ENCODE data around the gene STAM2. TPM values are rescaled to one million over a fixed set of nuclear protein-coding genes. Genes with fewer than 3 reads are reported as not detected.

STAM2 gene
- total and polyA plus RNA-seq, 2 of the 13 experiments (the other 11 are each of a cell fraction or from before 2014, with no cell fraction given): 14.7 to 24.1 TPM

GRCh38 chr2:152176113-152176714, 651 bp upstream of the STAM2 start (continued):
- TF ChIP-seq KLF13 (CRISPR knock-in tag; IDR thresholded peaks at IDR 0.05) (no peak), ZNF713 (CRISPR knock-in tag; IDR thresholded peaks at IDR 0.05) (no peak; the same call in 1 of the 2 replicates), SP4 (CRISPR knock-in tag; IDR thresholded peaks at IDR 0.05) (no peak), ZNF788 (CRISPR knock-in tag; IDR thresholded peaks at IDR 0.05; ENCODE audit: borderline replicate concordance) (peak; percentile 14; the same call in 1 of the 2 replicates), TCF7 (IDR thresholded peaks at IDR 0.05; ENCODE audit: low read depth) (no peak), EP300 (IDR thresholded peaks at IDR 0.05; ENCODE audit: low read depth in 2 of 2, low read length in 2 of 2) (no peak), EP300 (CRISPR knock-in tag; IDR thresholded peaks at IDR 0.05; ENCODE audit: borderline replicate concordance) (no peak), POGZ (CRISPR knock-in tag; IDR thresholded peaks at IDR 0.05) (no peak), ZNF709 (CRISPR knock-in tag; IDR thresholded peaks at IDR 0.05) (no peak), ZNF703 (CRISPR knock-in tag; IDR thresholded peaks at IDR 0.05; ENCODE audit: borderline replicate concordance) (no peak; the same call in 1 of the 2 replicates), SNAPC2 (CRISPR knock-in tag; IDR thresholded peaks at IDR 0.05) (no peak), HMG20A (CRISPR knock-in tag; IDR thresholded peaks at IDR 0.05; ENCODE audit: borderline replicate concordance) (no peak), EZH2 (conservative IDR thresholded peaks at IDR 0.05; ENCODE audit: low read depth, low read length) (no peak), ZC3H13 (CRISPR knock-in tag; IDR thresholded peaks at IDR 0.05) (0 out of 2 replicates have a peak, but pooled peaks have one; percentile 8), ZSCAN12 (CRISPR knock-in tag; IDR thresholded peaks at IDR 0.05) (no peak), ZBTB38 (CRISPR knock-in tag; IDR thresholded peaks at IDR 0.05) (no peak), HOXA9 (CRISPR knock-in tag; IDR thresholded peaks at IDR 0.05; ENCODE audit: borderline replicate concordance) (no peak), ZNF343 (CRISPR knock-in tag; IDR thresholded peaks at IDR 0.05) (no peak; the same call in 1 of the 2 replicates), RFX3 (CRISPR knock-in tag; IDR thresholded peaks at IDR 0.05) (0 out of 2 replicates have a peak, but pooled peaks have one; percentile 2)
- TF ChIP-seq, protein P1, sequence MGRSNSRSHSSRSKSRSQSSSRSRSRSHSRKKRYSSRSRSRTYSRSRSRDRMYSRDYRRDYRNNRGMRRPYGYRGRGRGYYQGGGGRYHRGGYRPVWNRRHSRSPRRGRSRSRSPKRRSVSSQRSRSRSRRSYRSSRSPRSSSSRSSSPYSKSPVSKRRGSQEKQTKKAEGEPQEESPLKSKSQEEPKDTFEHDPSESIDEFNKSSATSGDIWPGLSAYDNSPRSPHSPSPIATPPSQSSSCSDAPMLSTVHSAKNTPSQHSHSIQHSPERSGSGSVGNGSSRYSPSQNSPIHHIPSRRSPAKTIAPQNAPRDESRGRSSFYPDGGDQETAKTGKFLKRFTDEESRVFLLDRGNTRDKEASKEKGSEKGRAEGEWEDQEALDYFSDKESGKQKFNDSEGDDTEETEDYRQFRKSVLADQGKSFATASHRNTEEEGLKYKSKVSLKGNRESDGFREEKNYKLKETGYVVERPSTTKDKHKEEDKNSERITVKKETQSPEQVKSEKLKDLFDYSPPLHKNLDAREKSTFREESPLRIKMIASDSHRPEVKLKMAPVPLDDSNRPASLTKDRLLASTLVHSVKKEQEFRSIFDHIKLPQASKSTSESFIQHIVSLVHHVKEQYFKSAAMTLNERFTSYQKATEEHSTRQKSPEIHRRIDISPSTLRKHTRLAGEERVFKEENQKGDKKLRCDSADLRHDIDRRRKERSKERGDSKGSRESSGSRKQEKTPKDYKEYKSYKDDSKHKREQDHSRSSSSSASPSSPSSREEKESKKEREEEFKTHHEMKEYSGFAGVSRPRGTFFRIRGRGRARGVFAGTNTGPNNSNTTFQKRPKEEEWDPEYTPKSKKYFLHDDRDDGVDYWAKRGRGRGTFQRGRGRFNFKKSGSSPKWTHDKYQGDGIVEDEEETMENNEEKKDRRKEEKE (IDR thresholded peaks at IDR 0.05): no peak
- TF ChIP-seq, protein P2, sequence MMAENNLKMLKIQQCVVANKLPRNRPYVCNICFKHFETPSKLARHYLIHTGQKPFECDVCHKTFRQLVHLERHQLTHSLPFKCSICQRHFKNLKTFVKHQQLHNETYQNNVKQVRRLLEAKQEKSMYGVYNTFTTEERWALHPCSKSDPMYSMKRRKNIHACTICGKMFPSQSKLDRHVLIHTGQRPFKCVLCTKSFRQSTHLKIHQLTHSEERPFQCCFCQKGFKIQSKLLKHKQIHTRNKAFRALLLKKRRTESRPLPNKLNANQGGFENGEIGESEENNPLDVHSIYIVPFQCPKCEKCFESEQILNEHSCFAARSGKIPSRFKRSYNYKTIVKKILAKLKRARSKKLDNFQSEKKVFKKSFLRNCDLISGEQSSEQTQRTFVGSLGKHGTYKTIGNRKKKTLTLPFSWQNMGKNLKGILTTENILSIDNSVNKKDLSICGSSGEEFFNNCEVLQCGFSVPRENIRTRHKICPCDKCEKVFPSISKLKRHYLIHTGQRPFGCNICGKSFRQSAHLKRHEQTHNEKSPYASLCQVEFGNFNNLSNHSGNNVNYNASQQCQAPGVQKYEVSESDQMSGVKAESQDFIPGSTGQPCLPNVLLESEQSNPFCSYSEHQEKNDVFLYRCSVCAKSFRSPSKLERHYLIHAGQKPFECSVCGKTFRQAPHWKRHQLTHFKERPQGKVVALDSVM (CRISPR knock-in tag; IDR thresholded peaks at IDR 0.05): 0 out of 2 replicates have a peak, but pooled peaks have one; percentile 24
- TF ChIP-seq, protein P3, sequence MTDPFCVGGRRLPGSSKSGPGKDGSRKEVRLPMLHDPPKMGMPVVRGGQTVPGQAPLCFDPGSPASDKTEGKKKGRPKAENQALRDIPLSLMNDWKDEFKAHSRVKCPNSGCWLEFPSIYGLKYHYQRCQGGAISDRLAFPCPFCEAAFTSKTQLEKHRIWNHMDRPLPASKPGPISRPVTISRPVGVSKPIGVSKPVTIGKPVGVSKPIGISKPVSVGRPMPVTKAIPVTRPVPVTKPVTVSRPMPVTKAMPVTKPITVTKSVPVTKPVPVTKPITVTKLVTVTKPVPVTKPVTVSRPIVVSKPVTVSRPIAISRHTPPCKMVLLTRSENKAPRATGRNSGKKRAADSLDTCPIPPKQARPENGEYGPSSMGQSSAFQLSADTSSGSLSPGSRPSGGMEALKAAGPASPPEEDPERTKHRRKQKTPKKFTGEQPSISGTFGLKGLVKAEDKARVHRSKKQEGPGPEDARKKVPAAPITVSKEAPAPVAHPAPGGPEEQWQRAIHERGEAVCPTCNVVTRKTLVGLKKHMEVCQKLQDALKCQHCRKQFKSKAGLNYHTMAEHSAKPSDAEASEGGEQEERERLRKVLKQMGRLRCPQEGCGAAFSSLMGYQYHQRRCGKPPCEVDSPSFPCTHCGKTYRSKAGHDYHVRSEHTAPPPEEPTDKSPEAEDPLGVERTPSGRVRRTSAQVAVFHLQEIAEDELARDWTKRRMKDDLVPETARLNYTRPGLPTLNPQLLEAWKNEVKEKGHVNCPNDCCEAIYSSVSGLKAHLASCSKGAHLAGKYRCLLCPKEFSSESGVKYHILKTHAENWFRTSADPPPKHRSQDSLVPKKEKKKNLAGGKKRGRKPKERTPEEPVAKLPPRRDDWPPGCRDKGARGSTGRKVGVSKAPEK (CRISPR knock-in tag; IDR thresholded peaks at IDR 0.05; ENCODE audit: borderline replicate concordance): no peak
